ENCODE results near the gene SF3B1.
A peak's percentile ranks its signal among the peaks of the same experiment; 100 is the strongest.
"Not testable (repeated sequence)": the region's sequence is repeated elsewhere in the genome, so short reads cannot be mapped to it uniquely, and the experiment has no call there.

SF3B1 gene

DNA sequence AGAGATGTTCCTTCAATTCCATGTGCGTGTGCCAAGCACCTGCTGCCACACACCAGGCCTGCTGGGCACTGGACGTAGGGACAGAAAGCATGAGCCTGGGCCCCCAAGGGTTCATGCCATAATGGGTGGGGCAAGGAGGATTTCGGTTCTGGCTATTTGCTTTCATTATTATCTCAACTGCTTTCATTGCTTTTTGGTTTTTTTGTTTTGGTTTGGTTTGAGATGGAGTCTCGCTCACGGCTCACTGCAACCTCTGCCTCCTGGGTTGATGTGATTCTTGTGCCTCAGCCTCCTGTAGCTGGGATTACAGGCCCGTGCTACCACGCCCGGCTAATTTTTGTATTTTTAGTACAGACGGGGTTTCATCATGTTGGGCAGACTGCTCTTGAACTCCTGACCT lies 57.2 kb downstream of the SF3B1 start:
- no peak for DNase-seq (ENCODE audit: extremely low read depth, low read depth)
- TF ChIP-seq, protein P1, sequence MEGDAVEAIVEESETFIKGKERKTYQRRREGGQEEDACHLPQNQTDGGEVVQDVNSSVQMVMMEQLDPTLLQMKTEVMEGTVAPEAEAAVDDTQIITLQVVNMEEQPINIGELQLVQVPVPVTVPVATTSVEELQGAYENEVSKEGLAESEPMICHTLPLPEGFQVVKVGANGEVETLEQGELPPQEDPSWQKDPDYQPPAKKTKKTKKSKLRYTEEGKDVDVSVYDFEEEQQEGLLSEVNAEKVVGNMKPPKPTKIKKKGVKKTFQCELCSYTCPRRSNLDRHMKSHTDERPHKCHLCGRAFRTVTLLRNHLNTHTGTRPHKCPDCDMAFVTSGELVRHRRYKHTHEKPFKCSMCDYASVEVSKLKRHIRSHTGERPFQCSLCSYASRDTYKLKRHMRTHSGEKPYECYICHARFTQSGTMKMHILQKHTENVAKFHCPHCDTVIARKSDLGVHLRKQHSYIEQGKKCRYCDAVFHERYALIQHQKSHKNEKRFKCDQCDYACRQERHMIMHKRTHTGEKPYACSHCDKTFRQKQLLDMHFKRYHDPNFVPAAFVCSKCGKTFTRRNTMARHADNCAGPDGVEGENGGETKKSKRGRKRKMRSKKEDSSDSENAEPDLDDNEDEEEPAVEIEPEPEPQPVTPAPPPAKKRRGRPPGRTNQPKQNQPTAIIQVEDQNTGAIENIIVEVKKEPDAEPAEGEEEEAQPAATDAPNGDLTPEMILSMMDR (IDR thresholded peaks at IDR 0.05; ENCODE audit: low read depth, low read length), result no peak

DNA sequence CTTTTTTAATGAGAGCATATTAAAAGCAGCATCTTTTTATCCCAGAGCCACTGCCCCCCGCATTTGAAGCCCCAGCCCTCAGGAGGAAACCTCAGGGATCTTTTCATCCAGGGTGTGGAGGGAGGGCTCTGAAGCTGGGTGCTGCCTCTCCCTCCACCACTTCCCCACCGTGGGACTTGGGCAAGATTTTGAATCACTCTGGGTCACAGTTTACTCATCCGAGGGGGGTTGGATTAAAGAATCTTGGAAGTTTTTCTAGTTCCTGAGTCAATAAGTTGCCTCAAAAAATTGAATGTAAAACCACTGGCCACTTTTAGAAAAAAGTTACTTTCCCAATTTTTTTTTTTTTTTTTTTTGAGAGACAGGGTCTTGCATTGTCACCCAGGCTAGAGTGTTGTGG lies 62.2 kb downstream of the SF3B1 start:
- no peak for DNase-seq (ENCODE audit: extremely low read depth, low read depth)
- TF ChIP-seq, protein P1 (IDR thresholded peaks at IDR 0.05; ENCODE audit: low read depth, low read length), result no peak

DNA sequence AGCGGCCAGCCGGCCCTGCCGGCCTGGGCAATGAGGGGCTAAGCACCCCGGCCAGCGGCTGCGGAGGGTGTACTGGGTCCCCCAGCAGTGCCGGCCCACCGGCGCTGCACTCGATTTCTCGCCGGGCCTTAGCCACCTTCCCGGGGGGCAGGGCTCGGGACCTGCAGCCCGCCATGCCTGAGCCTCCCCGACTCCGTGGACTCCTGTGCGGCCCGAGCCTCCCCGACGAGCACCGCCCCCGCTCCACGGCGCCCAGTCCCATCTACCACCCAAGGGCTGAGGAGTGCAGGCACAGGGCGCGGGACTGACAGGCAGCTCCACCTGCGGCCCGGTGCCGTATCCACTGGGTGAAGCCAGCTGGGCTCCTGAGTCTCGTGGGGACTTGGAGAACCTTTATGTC lies 64.2 kb downstream of the SF3B1 start:
- DNase-seq (ENCODE audit: extremely low read depth, low read depth), result not testable (repeated sequence)

DNA sequence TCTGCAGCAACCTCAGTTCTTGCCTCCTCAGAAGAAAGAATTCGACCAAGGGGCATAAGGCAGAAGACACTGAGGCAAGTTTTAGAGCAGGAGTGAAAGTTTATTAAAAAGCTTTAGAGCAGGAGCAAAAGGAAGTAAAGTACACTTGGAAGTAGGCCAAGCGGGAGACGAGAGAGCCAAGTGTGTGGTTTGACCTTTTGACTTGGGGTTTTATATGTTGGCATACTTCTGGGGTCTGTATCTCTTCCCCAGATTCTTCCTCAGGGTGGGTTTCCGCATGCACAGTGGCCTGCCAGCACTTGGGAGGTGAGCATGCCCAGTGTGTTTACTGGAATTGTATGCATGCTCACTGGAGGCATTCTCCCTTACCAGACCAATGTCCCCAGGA lies 64.9 kb downstream of the SF3B1 start:
- DNase-seq (ENCODE audit: extremely low read depth, low read depth), result no peak
- TF ChIP-seq, protein P1 (IDR thresholded peaks at IDR 0.05; ENCODE audit: low read depth, low read length), result no peak

DNA sequence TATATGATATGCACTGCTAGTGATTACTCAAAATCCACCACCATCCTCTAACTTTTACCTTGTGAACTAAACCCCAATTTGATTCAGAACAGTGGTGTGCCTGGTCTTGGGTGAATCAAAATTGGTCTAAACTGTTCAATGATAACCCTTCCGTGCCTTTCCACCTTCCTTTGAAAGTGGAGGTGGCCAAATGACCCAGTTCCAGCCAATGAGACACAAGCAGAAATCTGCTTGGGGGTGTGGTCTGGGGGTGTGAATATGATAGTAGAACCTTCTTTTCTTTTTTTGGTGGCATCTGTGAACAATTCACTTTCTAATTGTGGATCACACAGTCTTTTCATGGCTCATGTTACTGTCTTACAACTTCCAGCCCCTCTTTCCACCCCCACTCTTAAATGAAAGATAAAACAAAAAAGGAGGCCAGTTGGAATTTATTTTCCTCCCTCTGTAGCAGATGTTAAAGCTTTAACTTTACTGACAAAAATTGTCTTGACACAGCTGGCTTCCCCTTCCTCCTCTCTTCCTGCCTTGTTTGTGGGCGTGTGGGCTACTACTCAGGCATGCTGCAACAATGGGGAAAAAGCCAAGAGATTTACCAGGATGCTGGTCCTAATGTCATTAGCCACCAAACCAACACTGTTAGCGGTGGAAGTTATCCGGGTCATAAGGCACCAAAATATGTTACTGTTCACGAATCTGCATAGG lies 65.4 kb downstream of the SF3B1 start:
- no peak for DNase-seq (ENCODE audit: extremely low read depth, low read depth)
- TF ChIP-seq, protein P1 (IDR thresholded peaks at IDR 0.05; ENCODE audit: low read depth, low read length), result no peak

DNA sequence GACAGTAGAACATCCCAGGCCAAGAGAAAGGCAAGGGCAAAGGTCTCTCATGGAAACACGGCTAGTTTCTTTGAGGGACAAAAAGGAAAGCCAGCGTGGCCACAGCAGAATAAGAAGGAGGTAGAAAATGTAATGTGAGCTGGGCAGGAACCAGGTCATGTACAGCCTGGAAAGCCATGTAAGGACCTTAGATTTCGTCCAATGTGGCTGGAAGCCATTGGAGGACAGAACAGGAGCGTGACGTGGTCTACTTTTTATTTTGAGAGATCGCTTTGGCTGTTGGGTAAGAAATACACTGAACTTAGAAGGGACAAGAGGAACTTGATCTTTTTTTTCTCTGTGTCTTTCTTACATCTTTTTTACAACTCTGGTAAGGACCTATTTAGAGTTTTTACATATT lies 66.4 kb downstream of the SF3B1 start:
- TF ChIP-seq, protein P1 (IDR thresholded peaks at IDR 0.05; ENCODE audit: low read depth, low read length), result no peak
- no peak for DNase-seq (ENCODE audit: extremely low read depth, low read depth)

DNA sequence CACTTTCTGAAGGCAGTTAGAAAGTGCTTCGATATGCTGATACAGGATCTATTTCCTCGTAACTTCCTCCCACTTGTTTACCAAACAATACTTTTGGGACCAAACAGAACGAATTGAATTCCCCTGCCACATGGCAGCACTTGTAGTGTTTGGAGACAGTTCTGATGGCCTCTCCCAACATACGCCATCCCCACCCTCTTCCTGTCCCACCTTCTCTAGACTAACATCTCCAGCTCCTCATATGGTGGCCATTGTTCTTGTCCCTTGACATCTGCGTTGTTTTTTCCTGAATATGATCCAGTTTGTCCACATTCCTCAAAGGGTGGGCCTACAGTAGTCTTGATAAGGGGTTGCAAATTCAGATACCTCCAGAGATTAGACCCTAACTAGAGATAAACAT lies 70.8 kb downstream of the SF3B1 start:
- TF ChIP-seq, protein P1 (IDR thresholded peaks at IDR 0.05; ENCODE audit: low read depth, low read length), result no peak
- DNase-seq (ENCODE audit: extremely low read depth, low read depth), result no peak

DNA sequence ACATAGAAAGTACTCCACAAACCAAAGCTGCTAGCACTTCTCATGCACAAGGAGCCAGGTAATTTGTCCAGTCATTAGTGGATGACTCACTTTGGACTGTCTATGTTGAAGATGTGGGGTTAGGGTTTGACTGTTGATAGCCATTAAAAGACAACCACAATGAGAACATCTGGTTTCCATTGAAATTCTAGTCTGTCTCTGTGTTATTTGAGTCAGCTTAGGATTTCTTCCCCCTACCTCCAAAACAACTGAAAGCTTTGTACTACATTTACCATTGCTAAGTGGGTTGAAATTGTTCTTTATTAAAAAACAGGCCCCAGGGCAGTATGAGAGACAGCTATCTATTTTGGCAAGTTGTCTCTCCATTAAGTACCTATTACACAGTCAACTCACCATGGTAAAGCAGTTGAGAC lies 74.1 kb downstream of the SF3B1 start:
- DNase-seq (ENCODE audit: extremely low read depth, low read depth), result peak; percentile 30
- TF ChIP-seq, protein P1 (IDR thresholded peaks at IDR 0.05; ENCODE audit: low read depth, low read length), result no peak
